Measurements from ENCODE around the gene UBE2F. TPM values are rescaled to one million over a fixed set of nuclear protein-coding genes. Genes with fewer than 3 reads are reported as not detected.

Gene UBE2F
- total and polyA plus RNA-seq, 2 donors (not counting 1 experiment from before 2014, with no cell fraction given): 53.7 to 113 TPM

GRCh38 chr2:237932731-237933131 lies 34.1 kb upstream of the UBE2F start:
- H3K9me3 ChIP-seq (ENCODE audit: control insufficient read depth, insufficient read depth, low read depth, low read length): no peaks in the 10 kb centered on the region
- no peaks in the 10 kb centered on the region for H3K79me2 ChIP-seq (ENCODE audit: control insufficient read depth, insufficient read depth, low read length)
- peak; percentile 79 to 95 for DNase-seq (ENCODE audit: low read depth in 2 of 2)
- H3K4me1 ChIP-seq (ENCODE audit: control insufficient read depth, extremely low read depth, insufficient read depth, low read length): peaks cover 14% of the 10 kb centered on the region
- no peak overlapping the region for H3K9ac ChIP-seq (ENCODE audit: insufficient read depth, low read length)
- no peaks in the 10 kb centered on the region for H3K27me3 ChIP-seq (ENCODE audit: control insufficient read depth, insufficient read depth, low read length)
- no peaks in the 10 kb centered on the region for H3K36me3 ChIP-seq (ENCODE audit: control insufficient read depth, insufficient read depth, low read length)
- H3K4me2 ChIP-seq (ENCODE audit: extremely low read depth, insufficient read depth, low read length): no peak overlapping the region
- H3K27ac ChIP-seq (ENCODE audit: insufficient read depth, low read length): no peak overlapping the region
- H2AFZ ChIP-seq (ENCODE audit: low read length): no peak overlapping the region
- no peak for TF ChIP-seq EZH2 (IDR thresholded peaks at IDR 0.05; ENCODE audit: low read length, missing control alignments)
- TF ChIP-seq CTCF (conservative IDR thresholded peaks at IDR 0.05 in 1 of 2, IDR thresholded peaks at IDR 0.05 in 1 of 2; ENCODE audit: low read depth in 1 of 2, low read length in 2 of 2): no peak
- no peak overlapping the region for H3K4me3 ChIP-seq (replicated peaks in 1 of 4; ENCODE audit: control extremely low read depth in 1 of 4, insufficient read depth in 1 of 4, low read depth in 3 of 4, low read length in 4 of 4)
- no peaks in the 10 kb centered on the region for H4K20me1 ChIP-seq (ENCODE audit: control insufficient read depth, extremely low read depth, insufficient read depth, low read length)

- DNase-seq (ENCODE audit: low read depth in 2 of 2): no peak
- no peak overlapping the region for H3K9ac ChIP-seq (ENCODE audit: insufficient read depth, low read length)
- H3K4me2 ChIP-seq (ENCODE audit: extremely low read depth, insufficient read depth, low read length): no peak overlapping the region
- H3K79me2 ChIP-seq (ENCODE audit: control insufficient read depth, insufficient read depth, low read length): no peaks in the 10 kb centered on the region
- H3K4me1 ChIP-seq (ENCODE audit: control insufficient read depth, extremely low read depth, insufficient read depth, low read length): peaks cover 14% of the 10 kb centered on the region
- no peaks in the 10 kb centered on the region for H3K36me3 ChIP-seq (ENCODE audit: control insufficient read depth, insufficient read depth, low read length)
- no peak overlapping the region for H2AFZ ChIP-seq (ENCODE audit: low read length)
- no peak overlapping the region for H3K4me3 ChIP-seq (replicated peaks in 1 of 4; ENCODE audit: control extremely low read depth in 1 of 4, insufficient read depth in 1 of 4, low read depth in 3 of 4, low read length in 4 of 4)
- TF ChIP-seq EZH2 (IDR thresholded peaks at IDR 0.05; ENCODE audit: low read length, missing control alignments) (no peak), CTCF (conservative IDR thresholded peaks at IDR 0.05 in 1 of 2, IDR thresholded peaks at IDR 0.05 in 1 of 2; ENCODE audit: low read depth in 1 of 2, low read length in 2 of 2) (no peak)
- H3K27ac ChIP-seq (ENCODE audit: insufficient read depth, low read length): no peak overlapping the region
- no peaks in the 10 kb centered on the region for H4K20me1 ChIP-seq (ENCODE audit: control insufficient read depth, extremely low read depth, insufficient read depth, low read length)
- no peaks in the 10 kb centered on the region for H3K27me3 ChIP-seq (ENCODE audit: control insufficient read depth, insufficient read depth, low read length)
- H3K9me3 ChIP-seq (ENCODE audit: control insufficient read depth, insufficient read depth, low read depth, low read length): no peaks in the 10 kb centered on the region
Measured at GRCh38 chr2:237934186-237934585, 32.6 kb upstream of the UBE2F start.

- Histone ChIP-seq H3K27ac (ENCODE audit: insufficient read depth, low read length) (no peak overlapping the region), H2AFZ (ENCODE audit: low read length) (no peak overlapping the region), H4K20me1 (ENCODE audit: control insufficient read depth, extremely low read depth, insufficient read depth, low read length) (no peaks in the 10 kb centered on the region), H3K4me2 (ENCODE audit: extremely low read depth, insufficient read depth, low read length) (peak overlapping the region; percentile 19), H3K79me2 (ENCODE audit: control insufficient read depth, insufficient read depth, low read length) (no peaks in the 10 kb centered on the region), H3K9ac (ENCODE audit: insufficient read depth, low read length) (no peak overlapping the region), H3K4me1 (ENCODE audit: control insufficient read depth, extremely low read depth, insufficient read depth, low read length) (peaks cover 16% of the 10 kb centered on the region), H3K27me3 (ENCODE audit: control insufficient read depth, insufficient read depth, low read length) (no peaks in the 10 kb centered on the region), H3K9me3 (ENCODE audit: control insufficient read depth, insufficient read depth, low read depth, low read length) (no peaks in the 10 kb centered on the region), H3K4me3 (replicated peaks in 1 of 4; ENCODE audit: control extremely low read depth in 1 of 4, insufficient read depth in 1 of 4, low read depth in 3 of 4, low read length in 4 of 4) (no peak overlapping the region), H3K36me3 (ENCODE audit: control insufficient read depth, insufficient read depth, low read length) (no peaks in the 10 kb centered on the region)
- no peak for TF ChIP-seq EZH2 (IDR thresholded peaks at IDR 0.05; ENCODE audit: low read length, missing control alignments)
- no peak for TF ChIP-seq CTCF (conservative IDR thresholded peaks at IDR 0.05 in 1 of 2, IDR thresholded peaks at IDR 0.05 in 1 of 2; ENCODE audit: low read depth in 1 of 2, low read length in 2 of 2)
- DNase-seq (ENCODE audit: low read depth in 2 of 2): peak; percentile 24 to 43
Measured at GRCh38 chr2:237935740-237936452, 30.9 kb upstream of the UBE2F start.

Measured in fibroblast of lung (primary cell).